Measurements from ENCODE around the gene ZNF507.

DNA sequence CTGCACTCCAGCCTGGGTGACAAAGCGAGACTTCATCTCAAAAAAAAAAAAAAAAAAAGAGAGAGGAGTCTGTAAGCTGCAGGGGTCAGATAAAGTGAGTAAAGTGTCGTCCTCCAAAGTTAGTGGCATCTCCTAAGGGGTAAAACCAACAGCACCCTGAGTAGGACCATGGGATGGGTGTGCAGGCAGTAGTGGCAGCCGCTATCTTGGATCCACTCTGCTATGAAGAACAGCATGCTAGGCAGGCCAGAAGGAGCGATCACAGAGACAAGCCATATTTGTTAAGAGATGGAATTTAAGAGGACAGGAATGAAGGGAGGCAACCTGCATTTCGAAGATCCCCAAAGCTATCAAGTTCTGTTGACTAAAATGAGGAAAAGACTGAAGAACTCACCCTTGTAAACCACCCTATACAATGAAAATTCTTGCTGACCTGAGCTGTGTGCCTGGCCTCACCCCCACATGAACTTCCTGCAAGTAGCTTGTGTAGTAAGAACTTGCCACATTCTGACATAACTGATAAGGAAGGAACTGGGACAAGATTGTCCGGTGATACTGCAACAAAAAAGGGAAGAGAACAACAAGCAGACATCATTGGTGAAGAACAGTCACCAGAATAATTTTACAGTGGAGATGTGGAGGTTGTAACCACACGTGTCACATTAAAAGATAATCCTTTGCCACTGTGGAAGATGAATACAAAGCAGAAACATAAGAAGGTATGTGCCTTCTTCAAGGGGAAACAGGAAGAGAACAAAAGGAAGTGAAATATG lies 76.4 kb downstream of the ZNF507 start:
- TF ChIP-seq SUZ12 (IDR thresholded peaks at IDR 0.05; ENCODE audit: extremely low read depth, insufficient read depth, insufficient read length) (no peak), YY1 (IDR thresholded peaks at IDR 0.05; ENCODE audit: insufficient read depth, insufficient read length) (no peak)

All from NT2/D1 (cell line).